Naive thymus-derived CD4-positive, alpha-beta T cell (primary cell): ENCODE measurements around the gene ANKS1B. TPM values are rescaled to one million over a fixed set of nuclear protein-coding genes. Genes with fewer than 3 reads are reported as not detected.
"Not testable (repeated sequence)": the region's sequence is repeated elsewhere in the genome, so short reads cannot be mapped to it uniquely, and the experiment has no call there.

Source experiments
- ATAC-seq: fragments of 150-1000 bp; cut with Tn5 transposase; 2 replicates; pipeline ENCODE4 v1.10.0; 2021; ENCODE audit warnings: mild to moderate bottlenecking, moderate library complexity
- CTCF ChIA-PET: fragments of 350-600 bp; sonication (Branson Sonifier 250); formaldehyde crosslinking; loops from one replicate; lab custom pipeline; 2021; ENCODE audit warnings: antibody characterized with exemption; lab: Charles Lee
- POLR2A ChIA-PET: fragments of 350-600 bp; sonication (Branson Sonifier 250); formaldehyde crosslinking; loops from one replicate; lab custom pipeline; 2021; ENCODE audit warnings: antibody characterized with exemption, inconsistent platforms; lab: Charles Lee
- DNase-seq, 9 donors: peaks; one replicate each; pipeline versions ENCODE4 v3.0.0 to v3.0.0-alpha.2; 2020 to 2022; ENCODE audit warnings: mixed read lengths in 1 of 9
- H3K27ac ChIP-seq: one replicate; pipeline ENCODE4 v1.7.0; 2013; ENCODE audit warnings: mild to moderate bottlenecking, low read depth, low read length, moderate library complexity
- H3K27me3 ChIP-seq, 2 donors: one replicate each; pipeline ENCODE4 v1.7.0; 2013; ENCODE audit warnings: low read length in 2 of 2, mild to moderate bottlenecking in 2 of 2, moderate library complexity in 2 of 2; ENCODE audit not compliant: control insufficient read depth in 2 of 2, insufficient read depth in 2 of 2
- H3K36me3 ChIP-seq, 3 experiments: 1 replicate in 2 of 3; 2 replicates in 1 of 3; pipeline ENCODE4 v1.7.0; 2013; ENCODE audit warnings: low read length in 3 of 3, mild to moderate bottlenecking in 3 of 3, moderate library complexity in 1 of 3; ENCODE audit not compliant: insufficient read depth in 3 of 3, control insufficient read depth in 2 of 3
- H3K4me1 ChIP-seq, 2 donors: one replicate each; pipeline ENCODE4 v1.7.0; 2013; ENCODE audit warnings: low read length in 2 of 2, mild to moderate bottlenecking in 2 of 2, moderate library complexity in 1 of 2; ENCODE audit not compliant: control insufficient read depth in 2 of 2, insufficient read depth in 2 of 2
- H3K4me3 ChIP-seq: 2 replicates; pipeline ENCODE4 v1.7.0; 2013; ENCODE audit warnings: mild to moderate bottlenecking, low read length
- H3K9me3 ChIP-seq, 3 experiments: 1 replicate in 2 of 3; 2 replicates in 1 of 3; pipeline ENCODE4 v1.7.0; 2013; ENCODE audit warnings: low read length in 3 of 3; ENCODE audit not compliant: control insufficient read depth in 2 of 3
- H3K27ac Mint-ChIP-seq, 9 donors: one replicate each; pipeline ENCODE4 v1.8.0; 2020 to 2022; ENCODE audit warnings: mixed read lengths in 9 of 9, mild to moderate bottlenecking in 8 of 9, moderate library complexity in 5 of 9, inconsistent platforms in 2 of 9
- H3K27me3 Mint-ChIP-seq, 5 donors: one replicate each; pipeline ENCODE4 v1.8.0; 2021 to 2022; ENCODE audit warnings: mixed read lengths in 5 of 5, mild to moderate bottlenecking in 1 of 5
- H3K36me3 Mint-ChIP-seq, 5 donors: one replicate each; pipeline ENCODE4 v1.8.0; 2020 to 2022; ENCODE audit warnings: mixed read lengths in 5 of 5, mild to moderate bottlenecking in 3 of 5, inconsistent platforms in 1 of 5
- H3K4me1 Mint-ChIP-seq, 7 donors: one replicate each; pipeline ENCODE4 v1.8.0; 2020 to 2022; ENCODE audit warnings: mixed read lengths in 7 of 7, mild to moderate bottlenecking in 3 of 7, inconsistent platforms in 1 of 7
- H3K4me3 Mint-ChIP-seq, 10 donors: one replicate each; pipeline ENCODE4 v1.8.0; 2020 to 2022; ENCODE audit warnings: mild to moderate bottlenecking in 10 of 10, mixed read lengths in 10 of 10, moderate library complexity in 6 of 10, inconsistent platforms in 2 of 10
- H3K9me3 Mint-ChIP-seq, 11 donors: one replicate each; pipeline ENCODE4 v1.8.0; 2020 to 2022; ENCODE audit warnings: mixed read lengths in 11 of 11, mild to moderate bottlenecking in 4 of 11, inconsistent platforms in 1 of 11, moderate library complexity in 1 of 11
- intact Hi-C, 2 donors: fragments of 100-400 bp; cut with micrococcal nuclease; formaldehyde crosslinking; loops; one replicate each; pipeline ENCODE4 v1.15.1; 2023
- polyA plus RNA-seq, 2 donors: library from polyadenylated mRNA; unstranded; fragments of 300-500 nt; fragmentation: Illumina TruSeq; gene quantifications; one replicate each; pipeline ENCODE4 v1.2.3, GENCODE V29; 2021
- total RNA-seq, 6 experiments: library from RNA in 5 of 6; stranded (reverse) in 5 of 6; gene quantifications; 1 replicate in 5 of 6; 2 replicates in 1 of 6; pipeline ENCODE4 v1.2.3 and lab custom pipeline; 2021 to 2026

ANKS1B gene
- total and polyA plus RNA-seq, 7 experiments from 2014 or later, result 0.97 TPM; not detected in 6

GRCh38 chr12:98974767-98975381 lies 1009.9 kb downstream of the ANKS1B start:
- Histone ChIP-seq H3K27ac (no peak overlapping the region), H3K4me1 (no peaks in the 10 kb centered on the region), H3K9me3 (no peaks in the 10 kb centered on the region), H3K4me3 (no peak overlapping the region), H3K36me3 (no peaks in the 10 kb centered on the region), H3K27me3 (no peaks in the 10 kb centered on the region)
- ATAC-seq, result no peak
- intact Hi-C loops, result no loop called here
- Mint-ChIP-seq H3K36me3 (no peaks in the 10 kb centered on the region), H3K27me3 (peaks cover 0 to 7% (median 4%) of the 10 kb centered on the region in 5 donors), H3K4me3 (no peak overlapping the region), H3K4me1 (no peaks in the 10 kb centered on the region), H3K9me3 (peaks cover 0 to 8% (median 0%) of the 10 kb centered on the region in 11 donors), H3K27ac (no peak overlapping the region)
- POLR2A ChIA-PET, result no interaction called here
- DNase-seq, result no peak
- CTCF ChIA-PET, result no interaction called here

- H3K9me3 ChIP-seq, result no peaks in the 10 kb centered on the region
- H3K9me3 Mint-ChIP-seq, result peaks cover 0 to 6% (median 0%) of the 10 kb centered on the region in 11 donors
- DNase-seq, result no peak
- H3K36me3 ChIP-seq, result no peaks in the 10 kb centered on the region
- H3K4me3 ChIP-seq, result no peak overlapping the region
- no peaks in the 10 kb centered on the region for H3K36me3 Mint-ChIP-seq
- ChIA-PET POLR2A (no interaction called here), CTCF (no interaction called here)
- intact Hi-C loops, result no loop called here
- ATAC-seq, result no peak
- no peaks in the 10 kb centered on the region for H3K4me1 Mint-ChIP-seq
- H3K27ac Mint-ChIP-seq, result no peak overlapping the region
- no peak overlapping the region for H3K4me3 Mint-ChIP-seq
- peaks cover 0 to 10% (median 0%) of the 10 kb centered on the region in 5 donors for H3K27me3 Mint-ChIP-seq
- H3K27me3 ChIP-seq, result no peaks in the 10 kb centered on the region
- no peaks in the 10 kb centered on the region for H3K4me1 ChIP-seq
- no peak overlapping the region for H3K27ac ChIP-seq
Observed at GRCh38 chr12:98973395-98973794, 1011.3 kb downstream of the ANKS1B start.

DNA sequence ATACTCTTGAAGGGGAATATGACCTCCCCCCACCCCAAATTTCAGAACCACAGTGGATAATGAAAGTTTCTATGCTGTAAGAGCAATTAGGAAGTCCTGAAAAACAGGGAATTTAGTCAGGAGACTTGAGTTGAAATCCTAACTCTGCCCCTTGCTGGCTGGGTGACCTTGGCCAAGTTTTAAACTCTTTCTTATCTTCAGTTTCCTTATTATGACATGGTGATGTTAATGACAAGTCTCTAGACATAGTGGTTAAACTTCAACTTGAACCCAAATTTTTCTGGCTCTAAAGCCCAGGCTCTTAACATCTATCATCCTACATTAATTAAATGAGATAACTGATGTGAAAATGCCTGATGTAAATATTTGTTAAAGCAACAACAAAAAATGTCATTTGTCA lies 1013.8 kb downstream of the ANKS1B start:
- no peaks in the 10 kb centered on the region for H3K4me1 ChIP-seq
- no peaks in the 10 kb centered on the region for H3K36me3 ChIP-seq
- no peaks in the 10 kb centered on the region for H3K9me3 ChIP-seq
- Mint-ChIP-seq H3K4me3 (no peak overlapping the region), H3K27me3 (peaks cover 0 to 8% (median 0%) of the 10 kb centered on the region in 5 donors), H3K27ac (no peak overlapping the region), H3K36me3 (no peaks in the 10 kb centered on the region), H3K9me3 (peaks cover 0 to 7% (median 0%) of the 10 kb centered on the region in 11 donors), H3K4me1 (no peaks in the 10 kb centered on the region)
- POLR2A ChIA-PET, result no interaction called here
- DNase-seq (no peak), ATAC-seq (no peak)
- intact Hi-C loops, result no loop called here
- no peak overlapping the region for H3K4me3 ChIP-seq
- H3K27me3 ChIP-seq, result no peaks in the 10 kb centered on the region
- H3K27ac ChIP-seq, result no peak overlapping the region
- CTCF ChIA-PET, result no interaction called here

DNA sequence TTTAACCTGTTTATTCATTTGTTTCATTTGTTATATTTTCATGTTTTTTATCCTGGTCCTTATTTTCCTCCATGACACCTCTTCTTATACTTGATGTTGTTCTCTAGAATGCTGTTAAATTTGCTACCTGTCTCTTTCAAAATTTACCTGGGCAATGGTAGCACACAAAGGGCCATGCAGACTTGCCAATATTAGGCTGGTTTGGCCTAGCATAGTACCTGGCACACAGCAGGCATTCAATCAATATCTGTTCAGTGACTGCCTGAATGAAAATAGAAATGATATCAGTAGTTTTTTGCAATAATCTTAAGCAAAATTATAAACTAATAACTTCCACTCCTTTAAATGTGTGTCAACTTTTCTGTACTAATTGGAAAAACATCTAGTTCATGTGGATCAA lies 1014.5 kb downstream of the ANKS1B start:
- no peaks in the 10 kb centered on the region for H3K4me1 ChIP-seq
- DNase-seq (no peak), ATAC-seq (no peak)
- H3K36me3 ChIP-seq, result no peaks in the 10 kb centered on the region
- Mint-ChIP-seq H3K9me3 (peaks cover 0 to 7% (median 0%) of the 10 kb centered on the region in 11 donors), H3K4me1 (no peaks in the 10 kb centered on the region), H3K4me3 (no peak overlapping the region), H3K27ac (no peak overlapping the region), H3K27me3 (peaks cover 0 to 7% (median 4%) of the 10 kb centered on the region in 5 donors), H3K36me3 (no peaks in the 10 kb centered on the region)
- no peaks in the 10 kb centered on the region for H3K27me3 ChIP-seq
- no peak overlapping the region for H3K4me3 ChIP-seq
- H3K9me3 ChIP-seq, result no peaks in the 10 kb centered on the region
- ChIA-PET POLR2A (no interaction called here), CTCF (no interaction called here)
- intact Hi-C loops, result no loop called here
- no peak overlapping the region for H3K27ac ChIP-seq

DNA sequence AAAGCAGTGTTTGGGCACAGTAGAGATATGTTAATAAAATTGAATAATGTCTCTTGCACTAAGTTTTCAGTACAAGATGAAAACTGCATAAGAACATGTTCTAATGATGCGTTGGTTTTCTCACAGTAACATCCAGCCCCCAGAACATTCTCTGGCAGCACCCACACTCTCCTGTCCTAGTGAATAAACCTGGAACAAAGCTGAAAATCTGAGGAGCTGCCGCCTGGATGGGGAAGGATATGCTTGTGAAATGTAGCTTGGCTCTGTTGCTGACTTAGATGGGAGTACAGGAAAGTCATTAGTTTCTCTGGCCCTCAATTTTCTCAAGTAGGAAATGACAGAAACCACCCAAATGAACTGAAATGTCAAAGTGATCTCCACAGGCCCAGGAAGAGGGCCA lies 1015.8 kb downstream of the ANKS1B start:
- Mint-ChIP-seq H3K27ac (no peak overlapping the region), H3K27me3 (peaks cover 0 to 7% (median 3%) of the 10 kb centered on the region in 5 donors), H3K36me3 (no peaks in the 10 kb centered on the region), H3K4me1 (no peaks in the 10 kb centered on the region), H3K4me3 (no peak overlapping the region), H3K9me3 (peaks cover 0 to 7% (median 0%) of the 10 kb centered on the region in 11 donors)
- H3K4me3 ChIP-seq, result no peak overlapping the region
- ATAC-seq (no peak), DNase-seq (no peak)
- no peaks in the 10 kb centered on the region for H3K9me3 ChIP-seq
- no peaks in the 10 kb centered on the region for H3K4me1 ChIP-seq
- H3K27ac ChIP-seq, result no peak overlapping the region
- H3K27me3 ChIP-seq, result no peaks in the 10 kb centered on the region
- H3K36me3 ChIP-seq, result no peaks in the 10 kb centered on the region
- CTCF ChIA-PET, result no interaction called here
- POLR2A ChIA-PET, result no interaction called here
- intact Hi-C loops, result no loop called here

DNA sequence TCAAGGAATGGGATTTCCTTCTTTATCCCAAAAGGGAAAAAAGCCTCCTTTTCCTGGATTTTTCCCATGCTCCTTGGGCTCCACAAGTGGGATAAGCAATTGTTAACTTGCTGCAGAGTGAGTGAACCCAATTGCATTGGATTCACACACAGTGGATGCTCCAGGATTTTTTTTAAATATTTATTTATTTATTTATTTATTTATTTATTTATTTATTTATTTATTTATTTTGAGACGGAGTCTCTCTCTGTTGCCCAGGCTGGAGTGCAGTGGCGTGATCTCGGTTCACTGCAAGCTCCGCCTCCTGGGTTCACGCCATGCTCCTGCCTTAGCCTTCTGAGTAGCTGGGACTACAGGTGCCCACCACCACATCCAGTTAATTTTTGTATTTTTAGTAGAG lies 1027.6 kb downstream of the ANKS1B start:
- CTCF ChIA-PET, H3K4me1 Mint-ChIP-seq, H3K36me3 Mint-ChIP-seq, DNase-seq, H3K27ac Mint-ChIP-seq, H3K27me3 ChIP-seq, H3K27ac ChIP-seq, H3K36me3 ChIP-seq, H3K4me1 ChIP-seq, H3K4me3 Mint-ChIP-seq, ATAC-seq, H3K4me3 ChIP-seq, H3K9me3 ChIP-seq, intact Hi-C loops: not testable (repeated sequence)
- POLR2A ChIA-PET, result interaction anchor here (0.7 kb wide), 1 partner anchor 405 kb away, joined by 5 read pairs; no protein-coding TSS in a partner anchor
- peaks cover 0 to 30% (median 14%) of the 10 kb centered on the region in 11 donors for H3K9me3 Mint-ChIP-seq
- peaks cover 0 to 30% (median 23%) of the 10 kb centered on the region in 5 donors for H3K27me3 Mint-ChIP-seq

DNA sequence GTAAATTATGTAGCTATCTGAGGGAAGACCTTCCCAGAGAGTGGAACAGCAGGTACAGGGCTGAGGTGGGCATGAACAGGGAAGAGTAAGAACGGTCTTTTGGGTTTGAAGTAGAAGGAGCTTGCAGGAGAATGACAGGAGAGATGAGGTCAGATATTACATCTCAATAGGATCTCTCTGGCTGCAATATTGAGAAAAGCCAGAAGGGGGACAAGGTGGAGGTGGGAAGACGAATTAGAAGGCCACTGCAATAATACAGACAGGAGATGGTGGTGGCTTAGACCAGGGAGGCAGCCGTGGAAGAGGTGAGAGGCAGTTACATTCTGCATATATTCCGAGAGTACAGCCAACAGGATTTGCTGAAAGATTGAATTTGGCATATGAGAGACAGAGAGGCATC lies 1029.5 kb downstream of the ANKS1B start:
- H3K27me3 ChIP-seq, result no peaks in the 10 kb centered on the region
- no peak overlapping the region for H3K4me3 ChIP-seq
- no peaks in the 10 kb centered on the region for H3K4me1 Mint-ChIP-seq
- H3K36me3 Mint-ChIP-seq, result peaks cover 0 to under 1% (median 0%) of the 10 kb centered on the region in 5 donors
- H3K27ac ChIP-seq, result no peak overlapping the region
- H3K27me3 Mint-ChIP-seq, result peaks cover 0 to 32% (median 17%) of the 10 kb centered on the region in 5 donors
- no peak for ATAC-seq
- no peak overlapping the region for H3K4me3 Mint-ChIP-seq
- H3K9me3 Mint-ChIP-seq, result peaks cover 0 to 12% (median 4%) of the 10 kb centered on the region in 11 donors
- ChIA-PET POLR2A (no interaction called here), CTCF (no interaction called here)
- no peak overlapping the region for H3K27ac Mint-ChIP-seq
- H3K36me3 ChIP-seq, result no peaks in the 10 kb centered on the region
- intact Hi-C loops, result no loop called here
- DNase-seq, result no peak
- H3K4me1 ChIP-seq, result no peaks in the 10 kb centered on the region
- H3K9me3 ChIP-seq, result no peaks in the 10 kb centered on the region
